ENCODE data around the gene SLC24A3. TPM values are rescaled to one million over a fixed set of nuclear protein-coding genes. Genes with fewer than 3 reads are reported as not detected.

The SLC24A3 gene
- total RNA-seq, 6 donors from 2014 or later: 6.3 to 10.8 (median 9.3) TPM

- Histone ChIP-seq H3K36me3 (no peaks in the 10 kb centered on the region), H3K4me1 (peaks cover 0 to 16% (median 8%) of the 10 kb centered on the region in 4 donors), H3K9me3 (no peaks in the 10 kb centered on the region), H3K4me3 (no peak overlapping the region), H3K27me3 (no peaks in the 10 kb centered on the region), H3K27ac (peak overlapping the region in 1 of 4 donors; percentile 48)
- WGBS, 2 donors: 44 to 49% methylated on average over 4 of the region's 4 CpGs
- TF ChIP-seq EP300 (IDR thresholded peaks at IDR 0.05) (peak in 3 of 4 donors; percentile 5 to 62 (median 37)), POLR2AphosphoS5 (IDR thresholded peaks at IDR 0.05) (peak in 1 of 2 donors; percentile 83)
- TF ChIP-seq, protein P1, sequence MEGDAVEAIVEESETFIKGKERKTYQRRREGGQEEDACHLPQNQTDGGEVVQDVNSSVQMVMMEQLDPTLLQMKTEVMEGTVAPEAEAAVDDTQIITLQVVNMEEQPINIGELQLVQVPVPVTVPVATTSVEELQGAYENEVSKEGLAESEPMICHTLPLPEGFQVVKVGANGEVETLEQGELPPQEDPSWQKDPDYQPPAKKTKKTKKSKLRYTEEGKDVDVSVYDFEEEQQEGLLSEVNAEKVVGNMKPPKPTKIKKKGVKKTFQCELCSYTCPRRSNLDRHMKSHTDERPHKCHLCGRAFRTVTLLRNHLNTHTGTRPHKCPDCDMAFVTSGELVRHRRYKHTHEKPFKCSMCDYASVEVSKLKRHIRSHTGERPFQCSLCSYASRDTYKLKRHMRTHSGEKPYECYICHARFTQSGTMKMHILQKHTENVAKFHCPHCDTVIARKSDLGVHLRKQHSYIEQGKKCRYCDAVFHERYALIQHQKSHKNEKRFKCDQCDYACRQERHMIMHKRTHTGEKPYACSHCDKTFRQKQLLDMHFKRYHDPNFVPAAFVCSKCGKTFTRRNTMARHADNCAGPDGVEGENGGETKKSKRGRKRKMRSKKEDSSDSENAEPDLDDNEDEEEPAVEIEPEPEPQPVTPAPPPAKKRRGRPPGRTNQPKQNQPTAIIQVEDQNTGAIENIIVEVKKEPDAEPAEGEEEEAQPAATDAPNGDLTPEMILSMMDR (IDR thresholded peaks at IDR 0.05): no peak
- peak in 1 of 2 donors; percentile 44 for DNase-seq
- peak; percentile 71 to 74 for ATAC-seq (ENCODE audit: low FRiP score in 2 of 2)
Observed at GRCh38 chr20:19737025-19737424, 524.6 kb downstream of the SLC24A3 start.

- ATAC-seq (ENCODE audit: low FRiP score in 2 of 2) (no peak), DNase-seq (no peak)
- Histone ChIP-seq H3K27me3 (no peaks in the 10 kb centered on the region), H3K9me3 (no peaks in the 10 kb centered on the region), H3K4me1 (peaks cover 7 to 20% (median 13%) of the 10 kb centered on the region in 4 donors), H3K27ac (no peak overlapping the region), H3K4me3 (no peak overlapping the region), H3K36me3 (no peaks in the 10 kb centered on the region)
- TF ChIP-seq POLR2A (IDR thresholded peaks at IDR 0.05): no peak
- no peak for TF ChIP-seq EP300 (IDR thresholded peaks at IDR 0.05)
- TF ChIP-seq POLR2AphosphoS5 (IDR thresholded peaks at IDR 0.05): no peak
- TF ChIP-seq, protein P1 (IDR thresholded peaks at IDR 0.05): no peak
- 91 to 93% methylated on average over 5 of the region's 5 CpGs for WGBS, 2 donors
Observed at GRCh38 chr20:19738951-19739350, 526.5 kb downstream of the SLC24A3 start.

DNA sequence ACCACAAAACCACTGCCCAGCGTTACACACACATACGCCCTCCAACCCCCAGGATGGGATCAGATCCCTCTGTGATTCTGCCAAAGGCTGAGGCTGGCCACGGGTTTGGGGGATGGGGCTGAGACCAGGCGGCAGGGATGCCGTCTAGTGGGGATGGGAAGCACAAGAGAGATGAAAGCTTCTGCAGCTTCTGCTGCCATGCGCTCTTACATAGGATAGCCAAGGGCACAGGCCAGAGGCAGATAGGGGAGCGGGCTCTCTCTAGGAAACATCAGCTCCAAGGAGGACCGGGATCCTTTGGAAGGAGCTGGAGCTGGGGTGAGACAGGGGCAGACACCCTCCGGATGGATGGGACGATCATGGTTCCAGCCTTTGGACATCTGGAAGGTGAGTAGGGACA, 526.9 kb downstream of the SLC24A3 start:
- TF ChIP-seq EP300 (IDR thresholded peaks at IDR 0.05) (no peak), POLR2A (IDR thresholded peaks at IDR 0.05) (no peak), POLR2AphosphoS5 (IDR thresholded peaks at IDR 0.05) (no peak)
- TF ChIP-seq, protein P1 (IDR thresholded peaks at IDR 0.05): no peak
- no peak for ATAC-seq (ENCODE audit: low FRiP score in 2 of 2)
- no peak overlapping the region for H3K27ac ChIP-seq
- no peaks in the 10 kb centered on the region for H3K9me3 ChIP-seq
- 92 to 96% methylated on average over 8 to 10 of the region's 10 CpGs for WGBS, 2 donors
- peaks cover 7 to 20% (median 13%) of the 10 kb centered on the region in 4 donors for H3K4me1 ChIP-seq
- no peaks in the 10 kb centered on the region for H3K36me3 ChIP-seq
- no peaks in the 10 kb centered on the region for H3K27me3 ChIP-seq
- no peak for DNase-seq
- H3K4me3 ChIP-seq: no peak overlapping the region

- ATAC-seq (ENCODE audit: low FRiP score in 2 of 2) (no peak), DNase-seq (no peak)
- H3K9me3 ChIP-seq: peaks cover 0 to 3% (median 0%) of the 10 kb centered on the region in 4 donors
- no peak overlapping the region for H3K27ac ChIP-seq
- TF ChIP-seq EP300 (IDR thresholded peaks at IDR 0.05): no peak
- TF ChIP-seq, protein P1 (IDR thresholded peaks at IDR 0.05): no peak
- TF ChIP-seq POLR2A (IDR thresholded peaks at IDR 0.05): no peak
- H3K4me1 ChIP-seq: peaks cover 7 to 16% (median 11%) of the 10 kb centered on the region in 4 donors
- no peak overlapping the region for H3K4me3 ChIP-seq
- WGBS, 2 donors: 68 to 87% methylated on average over 3 of the region's 3 CpGs
- no peaks in the 10 kb centered on the region for H3K36me3 ChIP-seq
- H3K27me3 ChIP-seq: no peaks in the 10 kb centered on the region
Observed at GRCh38 chr20:19740512-19740911, 528.1 kb downstream of the SLC24A3 start.

GRCh38 chr20:19741924-19742323, 529.5 kb downstream of the SLC24A3 start:
- no peak for TF ChIP-seq POLR2A (IDR thresholded peaks at IDR 0.05)
- no peak for TF ChIP-seq EP300 (IDR thresholded peaks at IDR 0.05)
- no peak for TF ChIP-seq POLR2AphosphoS5 (IDR thresholded peaks at IDR 0.05)
- TF ChIP-seq, protein P1 (IDR thresholded peaks at IDR 0.05): no peak
- peaks cover 3 to 10% (median 8%) of the 10 kb centered on the region in 4 donors for H3K4me1 ChIP-seq
- ATAC-seq (ENCODE audit: low FRiP score in 2 of 2): peak in 1 of 2 donors; percentile 46
- peaks cover 0 to 5% (median 0%) of the 10 kb centered on the region in 4 donors for H3K9me3 ChIP-seq
- H3K27me3 ChIP-seq: no peaks in the 10 kb centered on the region
- no peak for DNase-seq
- no peaks in the 10 kb centered on the region for H3K36me3 ChIP-seq
- no peak overlapping the region for H3K27ac ChIP-seq
- WGBS, 2 donors: 88 to 94% methylated on average over 2 of the region's 2 CpGs
- no peak overlapping the region for H3K4me3 ChIP-seq

Data from upper lobe of left lung (tissue), 6 donors.